ENCODE measurements around the gene MRTFB.
"Not testable (repeated sequence)": the region's sequence is repeated elsewhere in the genome, so short reads cannot be mapped to it uniquely, and the experiment has no call there.

Gene MRTFB, protein sequence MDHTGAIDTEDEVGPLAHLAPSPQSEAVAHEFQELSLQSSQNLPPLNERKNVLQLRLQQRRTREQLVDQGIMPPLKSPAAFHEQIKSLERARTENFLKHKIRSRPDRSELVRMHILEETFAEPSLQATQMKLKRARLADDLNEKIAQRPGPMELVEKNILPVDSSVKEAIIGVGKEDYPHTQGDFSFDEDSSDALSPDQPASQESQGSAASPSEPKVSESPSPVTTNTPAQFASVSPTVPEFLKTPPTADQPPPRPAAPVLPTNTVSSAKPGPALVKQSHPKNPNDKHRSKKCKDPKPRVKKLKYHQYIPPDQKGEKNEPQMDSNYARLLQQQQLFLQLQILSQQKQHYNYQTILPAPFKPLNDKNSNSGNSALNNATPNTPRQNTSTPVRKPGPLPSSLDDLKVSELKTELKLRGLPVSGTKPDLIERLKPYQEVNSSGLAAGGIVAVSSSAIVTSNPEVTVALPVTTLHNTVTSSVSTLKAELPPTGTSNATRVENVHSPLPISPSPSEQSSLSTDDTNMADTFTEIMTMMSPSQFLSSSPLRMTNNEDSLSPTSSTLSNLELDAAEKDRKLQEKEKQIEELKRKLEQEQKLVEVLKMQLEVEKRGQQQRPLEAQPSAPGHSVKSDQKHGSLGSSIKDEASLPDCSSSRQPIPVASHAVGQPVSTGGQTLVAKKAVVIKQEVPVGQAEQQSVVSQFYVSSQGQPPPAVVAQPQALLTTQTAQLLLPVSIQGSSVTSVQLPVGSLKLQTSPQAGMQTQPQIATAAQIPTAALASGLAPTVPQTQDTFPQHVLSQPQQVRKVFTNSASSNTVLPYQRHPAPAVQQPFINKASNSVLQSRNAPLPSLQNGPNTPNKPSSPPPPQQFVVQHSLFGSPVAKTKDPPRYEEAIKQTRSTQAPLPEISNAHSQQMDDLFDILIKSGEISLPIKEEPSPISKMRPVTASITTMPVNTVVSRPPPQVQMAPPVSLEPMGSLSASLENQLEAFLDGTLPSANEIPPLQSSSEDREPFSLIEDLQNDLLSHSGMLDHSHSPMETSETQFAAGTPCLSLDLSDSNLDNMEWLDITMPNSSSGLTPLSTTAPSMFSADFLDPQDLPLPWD

GRCh38 chr16:14070877-14071575 lies at the start of gene MRTFB:
MRTFB (plus strand) TSS chr16:14071319; CDS start chr16:14140607, 69,288 bp downstream.
- peak; percentile 68 to 91 (median 83) for DNase-seq

DNA sequence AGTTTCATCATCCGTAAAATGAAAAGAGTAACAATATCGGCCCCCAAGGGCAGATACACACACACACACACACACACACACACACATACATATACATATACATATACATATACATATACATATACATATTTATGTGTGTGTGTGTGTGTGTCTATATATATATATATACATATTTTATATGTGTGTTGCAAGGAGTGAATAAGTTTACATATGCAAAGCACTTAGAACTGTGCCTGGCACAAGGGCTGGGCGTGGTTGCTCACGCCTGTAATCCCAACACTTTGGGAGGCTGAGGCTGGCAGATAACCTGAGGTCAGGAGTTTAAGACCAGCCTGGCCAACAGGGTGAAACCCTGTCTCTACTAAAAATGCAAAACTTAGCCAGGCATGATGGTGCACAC lies 47.6 kb upstream of the MRTFB start:
- not testable (repeated sequence) for DNase-seq

- DNase-seq, result peak; percentile 44 to 66 (median 61)
Observed at GRCh38 chr16:14024283-14024682, 46.8 kb upstream of the MRTFB start.

GRCh38 chr16:14026572-14027285 lies 44.4 kb upstream of the MRTFB start:
- no peak for DNase-seq

DNA sequence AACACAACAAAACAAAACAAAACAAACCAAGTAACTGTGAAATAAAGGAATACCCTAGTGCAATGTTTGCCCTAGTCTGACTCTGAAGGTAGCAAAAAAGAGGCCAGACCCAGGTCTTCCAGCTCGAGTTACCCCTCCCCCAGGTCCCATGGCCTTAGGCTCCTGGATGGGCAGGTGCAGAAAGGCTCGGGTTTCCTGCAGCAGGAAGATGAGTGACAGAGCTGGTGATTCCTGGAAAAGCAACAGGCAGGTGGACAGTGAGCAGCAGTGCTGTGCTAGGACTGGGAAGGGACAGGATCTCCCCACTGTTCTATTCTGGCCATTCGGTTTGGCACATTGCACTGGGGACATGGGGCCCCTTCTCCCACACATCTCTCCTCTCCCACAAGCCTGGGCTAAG lies 42.9 kb upstream of the MRTFB start:
- DNase-seq, result no peak

DNA sequence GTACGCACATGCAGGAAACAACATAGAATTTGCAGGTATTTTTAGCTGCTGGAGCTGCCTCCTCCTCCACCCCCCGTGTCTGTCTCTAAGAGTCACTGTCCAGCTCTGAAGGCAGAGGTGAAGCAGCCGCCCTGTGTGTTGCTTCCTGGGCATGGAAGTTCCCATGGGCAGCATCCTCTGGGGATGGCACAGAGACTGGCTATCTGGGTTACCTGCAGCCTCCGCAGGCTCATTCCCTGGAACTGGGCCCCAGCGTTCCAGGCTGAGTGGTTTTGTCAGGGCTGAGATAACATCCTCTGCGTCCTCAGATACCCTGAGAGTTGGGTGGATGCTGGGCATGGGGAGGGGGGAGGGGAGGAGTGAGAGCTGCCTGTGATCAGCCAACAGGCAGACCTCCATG lies 41.5 kb upstream of the MRTFB start:
- no peak for DNase-seq

- no peak for DNase-seq
Observed at GRCh38 chr16:14035092-14035491, 36.0 kb upstream of the MRTFB start.

DNA sequence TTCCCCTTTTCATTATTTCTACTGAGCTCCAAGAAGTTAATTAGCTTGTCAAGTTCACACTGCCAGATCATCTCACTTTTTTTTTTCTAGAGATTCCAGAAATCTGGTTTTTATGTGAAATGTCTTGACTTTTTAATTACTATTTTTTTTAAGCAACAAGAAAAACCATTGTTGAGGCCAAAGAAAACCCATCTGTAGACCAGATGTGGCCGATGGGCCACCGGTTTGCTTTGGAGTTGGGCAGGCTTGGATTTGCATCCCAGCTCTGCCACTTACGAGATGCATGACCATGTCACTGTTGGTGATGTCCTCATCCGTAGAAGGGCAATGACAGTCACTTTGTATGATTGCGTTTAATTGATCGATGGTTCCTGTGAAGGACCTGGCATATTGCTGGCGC lies 34.2 kb upstream of the MRTFB start:
- no peak for DNase-seq

- DNase-seq, result no peak
Observed at GRCh38 chr16:14037960-14038359, 33.2 kb upstream of the MRTFB start.

- no peak for DNase-seq
Observed at GRCh38 chr16:14041164-14041563, 30.0 kb upstream of the MRTFB start.

- no peak for DNase-seq
Observed at GRCh38 chr16:14042706-14043105, 28.4 kb upstream of the MRTFB start.

DNA sequence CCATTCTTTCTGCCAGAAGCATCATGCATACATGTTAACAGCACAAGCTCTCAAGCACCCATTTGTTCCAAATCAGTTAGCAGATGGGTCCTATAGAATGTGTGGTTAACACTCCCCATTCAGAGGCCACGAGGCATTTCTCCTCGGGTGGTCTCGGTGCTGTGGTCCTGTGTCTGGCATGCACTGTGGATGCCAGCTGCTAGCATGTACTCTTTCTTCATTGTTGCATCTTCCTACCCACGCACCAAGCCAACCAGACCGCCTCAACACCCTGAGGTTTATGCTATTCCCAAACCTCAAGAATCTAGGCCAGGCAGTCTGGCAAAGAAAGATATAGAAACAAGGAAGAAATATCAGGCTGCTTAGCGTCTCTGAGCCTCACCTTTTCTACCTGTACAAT lies 27.8 kb upstream of the MRTFB start:
- DNase-seq, result no peak

DNA sequence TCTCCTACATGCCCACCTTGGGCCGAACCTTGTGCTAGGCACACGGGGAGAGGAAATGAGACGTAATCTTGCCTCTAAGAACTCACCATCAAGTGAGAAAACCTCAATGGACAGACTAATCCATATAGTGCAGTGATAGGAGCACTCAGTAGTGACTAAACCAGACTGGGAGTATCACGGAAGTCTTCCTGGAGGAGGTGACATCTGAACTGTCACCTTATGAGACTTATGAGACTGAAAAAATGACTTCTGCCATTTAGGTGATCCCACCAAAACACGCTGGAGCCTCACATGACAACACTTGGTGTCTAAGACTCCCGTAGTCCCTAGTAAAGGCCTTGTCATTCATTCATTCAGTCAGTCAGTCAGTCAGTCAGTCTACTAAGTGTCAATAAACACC lies 27.3 kb upstream of the MRTFB start:
- DNase-seq, result no peak

DNA sequence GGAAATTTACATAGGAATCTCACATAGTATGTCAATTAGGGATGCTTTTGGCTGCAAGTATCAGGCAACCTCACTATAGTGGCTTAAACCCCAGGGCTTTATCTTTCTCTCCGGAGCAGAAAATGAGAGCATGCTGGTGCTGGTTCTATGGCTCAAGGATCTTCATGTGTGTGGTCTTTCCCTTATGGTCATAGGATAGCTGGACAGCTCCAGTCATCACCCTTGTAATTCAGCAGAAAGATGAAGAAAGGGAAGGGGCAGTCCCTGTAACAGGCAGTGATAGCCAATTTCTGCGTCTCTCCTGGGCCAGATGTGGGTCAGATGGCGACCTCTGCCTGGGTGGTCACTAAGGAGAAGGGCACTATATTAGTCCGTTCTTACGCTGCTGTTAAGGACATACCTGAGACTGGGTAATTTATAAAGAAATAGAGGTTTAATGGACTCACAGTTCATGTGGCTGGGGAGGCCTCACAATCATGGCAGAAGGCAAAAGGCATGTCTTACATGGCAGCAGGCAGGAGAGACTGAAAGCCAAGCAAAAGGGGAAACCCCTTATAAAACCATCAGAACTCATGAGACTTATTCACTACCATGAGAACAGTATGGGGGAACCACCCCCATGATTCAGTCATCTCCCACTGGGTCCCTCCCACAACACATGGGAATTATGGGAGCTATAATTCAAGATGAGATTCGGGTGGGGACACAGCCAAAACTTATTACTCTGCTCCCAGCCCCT lies 23.8 kb upstream of the MRTFB start:
- peak; percentile 16 to 44 (median 36) for DNase-seq

GRCh38 chr16:14050291-14051027 lies 20.7 kb upstream of the MRTFB start:
- no peak for DNase-seq

- no peak for DNase-seq
Observed at GRCh38 chr16:14051103-14051729, 19.9 kb upstream of the MRTFB start.

DNA sequence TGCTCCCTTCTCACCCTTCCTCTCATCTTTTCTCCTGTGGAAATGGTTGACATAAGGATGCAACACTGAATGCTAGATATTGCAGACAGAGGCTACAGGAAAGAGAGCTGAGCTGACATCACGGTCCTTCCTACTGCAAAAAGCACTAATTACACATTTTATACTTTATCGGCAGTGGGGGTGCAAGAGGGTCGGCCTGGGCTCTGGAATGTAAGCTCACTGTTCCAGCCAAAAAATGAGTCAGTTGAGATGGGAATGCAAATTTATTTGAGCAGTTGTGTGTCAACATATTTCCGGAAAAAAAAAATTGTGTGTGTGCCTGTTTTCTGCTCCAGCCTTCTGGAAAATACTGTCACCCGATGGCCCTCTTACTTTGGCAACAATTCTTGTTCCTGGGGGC lies 14.1 kb upstream of the MRTFB start:
- no peak for DNase-seq

GRCh38 chr16:14057878-14058382 lies 13.2 kb upstream of the MRTFB start:
- no peak for DNase-seq

DNA sequence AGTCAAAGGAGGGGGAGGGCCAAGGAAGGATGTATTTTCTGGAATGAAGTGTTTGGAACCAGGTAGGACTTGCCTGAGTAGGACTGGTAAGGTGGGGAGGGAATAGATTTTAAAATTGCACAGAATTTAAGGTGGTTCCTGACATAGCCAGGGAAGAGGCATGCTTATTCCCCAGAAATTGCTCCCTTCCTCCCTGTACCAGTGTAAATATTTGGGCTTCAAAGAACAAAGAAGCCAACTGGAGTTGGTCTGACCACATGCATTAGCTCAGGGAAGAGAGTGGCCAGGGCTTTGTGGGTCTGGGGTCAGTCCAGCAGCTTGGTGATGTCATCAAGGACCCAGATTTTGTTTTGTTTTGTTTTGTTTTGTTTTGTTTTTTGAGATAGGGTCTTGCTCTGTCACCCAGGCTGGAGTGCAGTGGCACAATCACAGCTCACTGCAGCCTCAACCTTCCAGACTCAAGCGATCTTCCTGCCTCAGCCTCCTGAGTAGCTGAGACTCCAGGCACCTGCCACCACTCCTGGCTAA lies 9.3 kb upstream of the MRTFB start:
- no peak for DNase-seq

DNA sequence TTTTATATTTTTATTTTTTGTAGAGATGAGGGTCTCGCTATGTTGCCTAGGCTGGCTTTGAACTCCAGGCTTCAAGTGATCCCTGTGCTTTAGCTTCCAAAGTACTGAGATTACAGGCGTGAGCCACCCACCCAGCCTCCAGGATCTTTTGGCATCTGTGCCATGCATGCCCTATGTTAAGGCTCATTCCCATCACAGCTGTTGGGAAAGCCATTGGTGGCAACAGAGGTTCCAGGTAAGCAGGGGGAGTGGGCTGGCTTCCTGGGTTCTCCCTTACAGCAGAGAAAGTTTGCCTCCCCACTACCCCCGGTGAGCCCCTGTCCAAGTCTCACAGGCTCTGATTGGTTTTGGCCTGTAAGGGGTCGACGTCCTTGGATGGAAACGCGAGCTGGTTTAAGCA lies 8.9 kb upstream of the MRTFB start:
- no peak for DNase-seq
